ENCODE data around the gene FHAD1.

FHAD1 gene

GRCh38 chr1:15201849-15202551, 45.0 kb upstream of the FHAD1 start:
- no peak overlapping the region for H3K9ac ChIP-seq (ENCODE audit: low read length)
- H3K27ac ChIP-seq (ENCODE audit: low read length): no peak overlapping the region
- no peaks in the 10 kb centered on the region for H4K20me1 ChIP-seq (ENCODE audit: insufficient read depth, low read length)
- H3K36me3 ChIP-seq (replicated peaks; ENCODE audit: low read depth, low read length): no peaks in the 10 kb centered on the region
- H3K9me3 ChIP-seq (ENCODE audit: insufficient read depth, low read length): no peaks in the 10 kb centered on the region
- TF ChIP-seq EZH2phosphoT487 (IDR thresholded peaks at IDR 0.05; ENCODE audit: low read depth) (no peak), CTCF (IDR thresholded peaks at IDR 0.05; ENCODE audit: low read depth, low read length) (no peak)
- no peak overlapping the region for H2AFZ ChIP-seq (ENCODE audit: low read depth, low read length)
- H3K27me3 ChIP-seq (ENCODE audit: low read depth, low read length): no peaks in the 10 kb centered on the region
- H3K79me2 ChIP-seq (ENCODE audit: low read length): no peaks in the 10 kb centered on the region
- peaks cover 3% of the 10 kb centered on the region; the same call in 1 of the 2 replicates for H3K4me1 ChIP-seq (ENCODE audit: low read length)
- no peak overlapping the region for H3K4me3 ChIP-seq (ENCODE audit: low read length)
- H3K4me2 ChIP-seq (ENCODE audit: low read length): no peak overlapping the region

- Histone ChIP-seq H3K79me2 (ENCODE audit: low read length) (no peaks in the 10 kb centered on the region), H4K20me1 (ENCODE audit: insufficient read depth, low read length) (no peaks in the 10 kb centered on the region), H3K36me3 (replicated peaks; ENCODE audit: low read depth, low read length) (no peaks in the 10 kb centered on the region), H3K4me1 (ENCODE audit: low read length) (peaks cover 3% of the 10 kb centered on the region), H3K9me3 (ENCODE audit: insufficient read depth, low read length) (no peaks in the 10 kb centered on the region), H2AFZ (ENCODE audit: low read depth, low read length) (no peak overlapping the region), H3K27ac (ENCODE audit: low read length) (no peak overlapping the region), H3K9ac (ENCODE audit: low read length) (no peak overlapping the region), H3K4me3 (ENCODE audit: low read length) (no peak overlapping the region), H3K4me2 (ENCODE audit: low read length) (no peak overlapping the region), H3K27me3 (ENCODE audit: low read depth, low read length) (no peaks in the 10 kb centered on the region)
- TF ChIP-seq CTCF (IDR thresholded peaks at IDR 0.05; ENCODE audit: low read depth, low read length) (no peak), EZH2phosphoT487 (IDR thresholded peaks at IDR 0.05; ENCODE audit: low read depth) (no peak)
These were observed 42.1 kb upstream of the FHAD1 start for GRCh38 chr1:15204931-15205330.

- Histone ChIP-seq H3K27ac (ENCODE audit: low read length) (no peak overlapping the region), H3K4me2 (ENCODE audit: low read length) (no peak overlapping the region)
These were observed 41.3 kb upstream of the FHAD1 start for GRCh38 chr1:15205586-15206346.

More at GRCh38 chr1:15205586-15206346, 41.3 kb upstream of the FHAD1 start:
- no peak overlapping the region for H2AFZ ChIP-seq (ENCODE audit: low read depth, low read length)
- no peaks in the 10 kb centered on the region for H3K79me2 ChIP-seq (ENCODE audit: low read length)
- no peaks in the 10 kb centered on the region for H3K9me3 ChIP-seq (ENCODE audit: insufficient read depth, low read length)
- H3K4me3 ChIP-seq (ENCODE audit: low read length): no peak overlapping the region
- H4K20me1 ChIP-seq (ENCODE audit: insufficient read depth, low read length): no peaks in the 10 kb centered on the region
- H3K9ac ChIP-seq (ENCODE audit: low read length): no peak overlapping the region
- peaks cover 2% of the 10 kb centered on the region for H3K4me1 ChIP-seq (ENCODE audit: low read length)
- no peaks in the 10 kb centered on the region for H3K36me3 ChIP-seq (replicated peaks; ENCODE audit: low read depth, low read length)
- TF ChIP-seq EZH2phosphoT487 (IDR thresholded peaks at IDR 0.05; ENCODE audit: low read depth) (no peak), CTCF (IDR thresholded peaks at IDR 0.05; ENCODE audit: low read depth, low read length) (no peak)
- H3K27me3 ChIP-seq (ENCODE audit: low read depth, low read length): no peaks in the 10 kb centered on the region
